Measurements from ENCODE around the gene PILRA.
"Not testable (repeated sequence)": the region's sequence is repeated elsewhere in the genome, so short reads cannot be mapped to it uniquely, and the experiment has no call there.

Gene PILRA

GRCh38 chr7:100432621-100433275 lies 59.5 kb downstream of the PILRA start:
- DNase-seq (ENCODE audit: insufficient read length, low spot score) (no peak), FAIRE-seq (no peak)

GRCh38 chr7:100433276-100433591 lies 59.9 kb downstream of the PILRA start:
- FAIRE-seq (no peak), DNase-seq (ENCODE audit: insufficient read length, low spot score) (no peak)

GRCh38 chr7:100433592-100434296 lies 60.5 kb downstream of the PILRA start:
- DNase-seq (ENCODE audit: insufficient read length, low spot score) (no peak), FAIRE-seq (no peak)

- no peak for FAIRE-seq
- no peak for DNase-seq (ENCODE audit: insufficient read length, low spot score)
These were observed 61.2 kb downstream of the PILRA start for GRCh38 chr7:100434297-100435144.

GRCh38 chr7:100435401-100436304 lies 62.4 kb downstream of the PILRA start:
- FAIRE-seq: no peak
- no peak for DNase-seq (ENCODE audit: insufficient read length, low spot score)

GRCh38 chr7:100437150-100438100 lies 64.1 kb downstream of the PILRA start:
- DNase-seq (ENCODE audit: insufficient read length, low spot score) (no peak), FAIRE-seq (no peak)

- no peak for FAIRE-seq
These were observed 64.9 kb downstream of the PILRA start for GRCh38 chr7:100438172-100438571.

GRCh38 chr7:100438731-100439130 lies 65.4 kb downstream of the PILRA start:
- DNase-seq (ENCODE audit: insufficient read length, low spot score); FAIRE-seq: not testable (repeated sequence)

More at GRCh38 chr7:100438172-100438571, 64.9 kb downstream of the PILRA start:
- no peak for DNase-seq (ENCODE audit: insufficient read length, low spot score)

GRCh38 chr7:100439244-100439643 lies 66.0 kb downstream of the PILRA start:
- FAIRE-seq; DNase-seq (ENCODE audit: insufficient read length, low spot score): not testable (repeated sequence)

- DNase-seq (ENCODE audit: insufficient read length, low spot score) (no peak), FAIRE-seq (no peak)
These were observed 68.6 kb downstream of the PILRA start for GRCh38 chr7:100441641-100442535.

- FAIRE-seq: no peak
- DNase-seq (ENCODE audit: insufficient read length, low spot score): no peak
These were observed 70.0 kb downstream of the PILRA start for GRCh38 chr7:100443096-100443840.

GRCh38 chr7:100444311-100445278 lies 71.3 kb downstream of the PILRA start:
- DNase-seq (ENCODE audit: insufficient read length, low spot score) (no peak), FAIRE-seq (no peak)

- FAIRE-seq (no peak), DNase-seq (ENCODE audit: insufficient read length, low spot score) (no peak)
These were observed 72.8 kb downstream of the PILRA start for GRCh38 chr7:100446040-100446439.

- not testable (repeated sequence) for DNase-seq (ENCODE audit: insufficient read length, low spot score); FAIRE-seq
These were observed 74.1 kb downstream of the PILRA start for GRCh38 chr7:100447363-100447762.

GRCh38 chr7:100449190-100449795 lies 76.0 kb downstream of the PILRA start:
- DNase-seq (ENCODE audit: insufficient read length, low spot score) (no peak), FAIRE-seq (no peak)

All from GM19239 (cell line).